Keratinocyte (primary cell): Measurements from ENCODE around the gene KCNMA1.

Experiments
- CTCF ChIP-seq, 3 experiments: IDR thresholded peaks in 1 of 3; conservative IDR thresholded peaks in 1 of 3; optimal IDR thresholded peaks in 1 of 3; 2 replicates in 2 of 3; 3 replicates in 1 of 3; pipeline versions ENCODE3 to v1.5.1; 2011; ENCODE audit warnings: low read length in 3 of 3, mild to moderate bottlenecking in 3 of 3, moderate library complexity in 2 of 3, control low read depth in 1 of 3, inconsistent platforms in 1 of 3; ENCODE audit not compliant: insufficient read depth in 2 of 3; ENCODE audit errors: extremely low read depth in 1 of 3
- EZH2 ChIP-seq: IDR thresholded peaks from one replicate; pipeline ENCODE4 v1.6.1; 2012; ENCODE audit warnings: inconsistent platforms, mild to moderate bottlenecking, low read length, moderate library complexity

- TF ChIP-seq CTCF (optimal IDR thresholded peaks at IDR 0.05 in 1 of 3, IDR thresholded peaks at IDR 0.05 in 1 of 3, conservative IDR thresholded peaks at IDR 0.05 in 1 of 3; ENCODE audit: extremely low read depth in 1 of 3, insufficient read depth in 2 of 3, low read length in 3 of 3) (no peak), EZH2 (no peak)
Observed at GRCh38 chr10:76973091-76974016, 664.3 kb downstream of the KCNMA1 start.
